Measurements from ENCODE around the gene CCDC136.
A peak's percentile ranks its signal among the peaks of the same experiment; 100 is the strongest.

Gene CCDC136

GRCh38 chr7:128868624-128869137, 76.9 kb downstream of the CCDC136 start:
- TF ChIP-seq ZFX (IDR thresholded peaks at IDR 0.05) = no peak
- no peak for TF ChIP-seq CTCF (conservative IDR thresholded peaks at IDR 0.05)

DNA sequence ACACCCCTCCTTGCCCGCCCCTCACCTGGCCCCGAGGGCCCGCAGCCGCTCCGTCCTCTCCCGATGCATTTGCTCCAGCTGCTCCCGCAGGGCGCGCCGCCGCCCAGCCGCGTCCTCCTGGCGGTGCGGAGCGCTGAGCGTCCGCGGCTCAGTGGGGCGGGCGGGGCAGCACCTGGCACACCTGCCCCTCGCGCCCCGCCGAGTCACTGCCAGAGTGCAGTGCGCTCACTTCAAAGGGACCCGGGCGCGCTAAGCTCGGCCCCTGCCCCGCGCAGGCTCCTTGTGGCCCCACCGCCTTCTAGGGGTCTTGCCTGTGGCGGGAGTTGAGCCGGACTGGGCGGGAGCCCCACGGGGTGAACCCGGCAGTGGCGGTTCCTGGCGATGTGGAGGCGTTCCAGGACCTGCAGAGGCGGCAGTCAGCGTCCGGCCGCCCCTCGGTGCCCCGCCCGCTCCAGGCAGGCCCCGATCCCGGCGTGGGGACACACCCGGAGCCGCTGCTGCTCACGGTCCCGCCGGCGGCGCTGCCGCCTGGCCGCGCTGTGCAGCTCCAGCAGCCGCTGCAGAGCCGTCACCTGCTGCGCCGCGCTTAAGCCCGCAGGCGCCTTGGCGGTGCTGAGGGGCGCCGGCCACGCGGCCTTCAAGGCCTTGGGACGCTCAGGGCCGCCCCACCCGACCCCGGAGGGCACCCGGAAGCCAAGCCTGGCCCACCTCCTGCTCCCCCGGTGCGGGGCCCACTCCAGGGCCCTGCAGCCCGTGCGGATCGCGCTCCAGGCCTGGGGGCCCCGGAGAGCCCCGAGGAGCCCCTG, 77.6 kb downstream of the CCDC136 start:
- TF ChIP-seq CTCF (conservative IDR thresholded peaks at IDR 0.05) (no peak; the same call in 1 of the 2 replicates), ZFX (IDR thresholded peaks at IDR 0.05) (0 out of 2 replicates have a peak, but pooled peaks have one; percentile 28)
- peak overlapping the region; percentile 35 for H3K27ac ChIP-seq

More at GRCh38 chr7:128868624-128869137, 76.9 kb downstream of the CCDC136 start:
- H3K27ac ChIP-seq = peak overlapping the region; percentile 35

DNA sequence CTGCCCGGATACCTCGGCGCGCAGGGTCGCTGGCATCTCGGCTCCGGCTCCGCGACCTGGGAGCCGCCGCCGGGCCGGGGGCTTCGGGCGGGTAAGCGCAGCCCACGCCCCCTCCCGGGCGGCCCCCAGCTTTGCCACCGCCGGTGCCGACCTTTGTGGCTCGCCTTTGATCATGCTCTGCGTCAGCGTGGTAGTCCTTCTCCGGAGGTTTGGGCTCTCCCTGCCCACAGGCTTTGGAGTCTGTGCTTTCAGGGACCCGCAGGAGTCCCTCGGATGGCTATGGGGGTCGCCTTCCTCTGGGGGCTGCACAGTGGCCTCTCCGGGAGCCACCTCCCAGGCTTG, 78.1 kb downstream of the CCDC136 start:
- no peak overlapping the region; the same call in 1 of the 2 replicates for H3K27ac ChIP-seq
- TF ChIP-seq CTCF (conservative IDR thresholded peaks at IDR 0.05) = no peak
- TF ChIP-seq ZFX (IDR thresholded peaks at IDR 0.05) = no peak

DNA sequence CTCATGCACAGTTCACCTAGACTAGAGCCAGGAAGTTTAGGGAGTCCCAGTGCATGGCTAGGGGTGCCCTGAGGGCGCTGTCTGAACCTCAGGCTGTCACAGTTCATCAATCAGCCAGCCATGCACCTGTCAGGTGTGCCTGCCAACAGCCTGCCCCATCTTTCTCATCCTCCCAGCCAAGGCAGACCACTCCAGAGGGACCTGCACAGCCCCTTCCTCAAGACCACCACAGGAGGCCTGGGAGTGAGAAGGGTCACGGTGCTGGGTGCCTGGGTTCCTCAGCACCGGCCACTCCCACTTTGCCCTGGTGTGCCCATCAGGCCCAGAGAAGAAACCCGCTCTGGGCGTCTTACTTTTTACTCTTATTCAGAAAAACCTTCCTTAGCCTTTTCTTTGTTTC, 79.3 kb downstream of the CCDC136 start:
- no peak overlapping the region for H3K27ac ChIP-seq
- TF ChIP-seq CTCF (conservative IDR thresholded peaks at IDR 0.05) = no peak
- no peak for TF ChIP-seq ZFX (IDR thresholded peaks at IDR 0.05)
